ENCODE measurements around the gene RAB34.

RAB34 gene

GRCh38 chr17:28675490-28675889 lies 42.2 kb downstream of the RAB34 start:
- no peak for DNase-seq

DNA sequence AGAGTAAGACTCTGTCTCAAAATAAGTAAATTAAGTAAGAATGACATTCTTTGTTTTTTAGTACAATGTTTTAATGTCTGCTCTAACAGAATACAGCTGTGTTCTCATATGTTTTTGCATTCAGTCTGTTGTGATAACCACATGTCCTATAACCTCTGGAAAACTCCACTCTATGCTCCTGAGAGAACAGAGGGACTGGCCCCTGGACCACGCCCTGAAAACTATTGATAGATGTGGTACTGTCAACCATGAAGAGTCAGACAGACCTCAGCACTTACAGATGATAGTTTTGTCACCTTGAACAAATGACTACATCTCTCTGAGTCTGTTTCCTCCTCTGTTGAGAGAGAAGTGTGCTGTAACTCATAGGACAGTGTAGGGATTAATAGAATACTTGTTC lies 47.8 kb downstream of the RAB34 start:
- DNase-seq = no peak

DNA sequence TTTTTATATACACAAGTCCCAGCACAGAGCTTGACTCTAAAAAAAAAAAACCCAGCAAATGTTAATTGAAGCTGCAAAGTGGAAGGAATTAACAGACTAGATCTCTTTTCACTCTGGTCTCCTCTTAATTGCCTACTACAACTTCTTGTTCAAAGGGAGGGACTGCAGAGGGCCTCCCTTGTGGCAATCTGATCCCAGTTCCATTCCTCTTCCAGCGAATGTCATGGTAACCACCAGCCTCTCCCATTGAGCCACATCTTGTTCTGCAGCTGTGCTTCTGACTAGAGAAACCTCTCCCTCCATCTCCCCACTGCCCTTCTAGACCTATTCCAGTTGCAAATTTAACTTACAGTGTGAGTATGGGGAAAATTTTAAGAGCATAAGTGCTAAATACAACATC lies 49.8 kb downstream of the RAB34 start:
- no peak for DNase-seq

GRCh38 chr17:28665994-28666393 lies 51.7 kb downstream of the RAB34 start:
- no peak for DNase-seq

Measured in SHP77 treated with DMSO at 0.1 percent for 48 hours (cell line).